ENCODE measurements around the gene AQP2. TPM values are rescaled to one million over a fixed set of nuclear protein-coding genes. Genes with fewer than 3 reads are reported as not detected.
A peak's percentile ranks its signal among the peaks of the same experiment; 100 is the strongest.

The AQP2 gene
- under 1 TPM; 0.33 to 0.42 TPM for total RNA-seq
- long read RNA-seq, donor 1: 0 reads
- long read RNA-seq, donor 2: 0 reads

GRCh38 chr12:49950273-49951251 lies at the start of gene AQP2:
Gene AQP2, plus strand, starts transcription at chr12:49950737. Its CDS starts 94 bp downstream, at chr12:49950831.
- DNase-seq (ENCODE audit: low spot score): peak; percentile 77
- intact Hi-C loops (cut with DNase I): loop anchor here in 1 of 2 donors (2.0 kb wide), 1 partner anchor 58 kb away; no protein-coding TSS in a partner anchor

- no peak for DNase-seq (ENCODE audit: low spot score)
- intact Hi-C loops (cut with DNase I): no loop called here
These were observed 49.5 kb upstream of the AQP2 start for GRCh38 chr12:49901026-49901425.

GRCh38 chr12:49901986-49902385 lies 48.6 kb upstream of the AQP2 start:
- peak; percentile 16 for DNase-seq (ENCODE audit: low spot score)
- intact Hi-C loops (cut with DNase I): no loop called here

GRCh38 chr12:49902399-49903350 lies 47.9 kb upstream of the AQP2 start:
- peak; percentile 49 for DNase-seq (ENCODE audit: low spot score)

GRCh38 chr12:49903351-49903699 lies 47.2 kb upstream of the AQP2 start:
- intact Hi-C loops (cut with DNase I): no loop called here
- peak; percentile 68 for DNase-seq (ENCODE audit: low spot score)

More at GRCh38 chr12:49902399-49903350, 47.9 kb upstream of the AQP2 start:
- intact Hi-C loops (cut with DNase I): no loop called here

GRCh38 chr12:49903700-49904423 lies 46.7 kb upstream of the AQP2 start, which contains the start of gene FAIM2:
Gene FAIM2, minus strand, starts transcription at chr12:49903900. Its CDS starts 108 bp downstream, at chr12:49903792.
- intact Hi-C loops (cut with DNase I): no loop called here
- DNase-seq (ENCODE audit: low spot score): peak; percentile 88

GRCh38 chr12:49904601-49905000 lies 45.9 kb upstream of the AQP2 start:
- intact Hi-C loops (cut with DNase I): no loop called here
- no peak for DNase-seq (ENCODE audit: low spot score)

GRCh38 chr12:49905718-49906314 lies 44.7 kb upstream of the AQP2 start:
- intact Hi-C loops (cut with DNase I): no loop called here
- no peak for DNase-seq (ENCODE audit: low spot score)

- intact Hi-C loops (cut with DNase I): no loop called here
- DNase-seq (ENCODE audit: low spot score): peak; percentile 10
These were observed 43.2 kb upstream of the AQP2 start for GRCh38 chr12:49907352-49907751.

GRCh38 chr12:49909356-49909755 lies 41.2 kb upstream of the AQP2 start:
- peak; percentile 64 for DNase-seq (ENCODE audit: low spot score)
- intact Hi-C loops (cut with DNase I): no loop called here

- peak; percentile 78 for DNase-seq (ENCODE audit: low spot score)
- intact Hi-C loops (cut with DNase I): no loop called here
These were observed 40.7 kb upstream of the AQP2 start for GRCh38 chr12:49909826-49910225.

GRCh38 chr12:49910331-49911212 lies 40.0 kb upstream of the AQP2 start:
- intact Hi-C loops (cut with DNase I): no loop called here
- DNase-seq (ENCODE audit: low spot score): peak; percentile 67

GRCh38 chr12:49911213-49911605 lies 39.3 kb upstream of the AQP2 start:
- DNase-seq (ENCODE audit: low spot score): peak; percentile 6
- intact Hi-C loops (cut with DNase I): no loop called here

- intact Hi-C loops (cut with DNase I): no loop called here
- peak; percentile 70 for DNase-seq (ENCODE audit: low spot score)
These were observed 37.9 kb upstream of the AQP2 start for GRCh38 chr12:49912345-49913255.

- intact Hi-C loops (cut with DNase I): no loop called here
- peak; percentile 65 for DNase-seq (ENCODE audit: low spot score)
These were observed 34.2 kb upstream of the AQP2 start for GRCh38 chr12:49916129-49916919.
